Measurements from ENCODE around the gene DDHD1. TPM values are rescaled to one million over a fixed set of nuclear protein-coding genes. Genes with fewer than 3 reads are reported as not detected.

Gene DDHD1
- total RNA-seq, 1 experiment from 2014 or later, result 20.0 TPM

DNA sequence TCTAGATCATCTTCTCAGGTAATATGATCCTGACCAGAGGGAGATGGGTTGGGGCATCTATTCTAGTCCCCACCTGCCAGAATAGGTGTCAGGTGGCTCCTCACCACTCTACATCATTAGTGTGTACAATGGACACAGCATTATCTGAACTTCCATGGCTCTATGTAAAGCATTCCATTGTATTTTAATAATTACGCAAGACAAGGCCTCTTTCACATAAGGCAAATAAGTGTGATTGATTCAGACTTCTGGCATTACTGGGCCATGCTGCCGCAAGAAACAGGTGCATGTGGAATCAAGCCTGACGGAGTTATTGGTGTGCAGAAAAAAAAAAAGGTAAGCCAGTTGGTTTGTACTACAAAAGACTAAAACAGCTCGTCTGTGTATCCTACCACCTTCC lies 3.1 kb upstream of the DDHD1 start (continued):
- TF ChIP-seq TP53 (CRISPR knock-in tag; IDR thresholded peaks at IDR 0.05) (no peak), FOXJ3 (CRISPR knock-in tag; IDR thresholded peaks at IDR 0.05; ENCODE audit: borderline replicate concordance) (no peak), ZNF219 (CRISPR knock-in tag; IDR thresholded peaks at IDR 0.05; ENCODE audit: borderline replicate concordance) (no peak), ESRRA (CRISPR knock-in tag; IDR thresholded peaks at IDR 0.05; ENCODE audit: borderline replicate concordance) (no peak), ZNF263 (CRISPR knock-in tag; IDR thresholded peaks at IDR 0.05; ENCODE audit: low read depth) (no peak), FOXP1 (CRISPR knock-in tag; IDR thresholded peaks at IDR 0.05; ENCODE audit: borderline replicate concordance) (no peak), CREM (CRISPR knock-in tag; IDR thresholded peaks at IDR 0.05) (no peak), GTF2I (CRISPR knock-in tag; conservative IDR thresholded peaks at IDR 0.05) (no peak), NFE2L1 (CRISPR knock-in tag; IDR thresholded peaks at IDR 0.05) (no peak)

DNA sequence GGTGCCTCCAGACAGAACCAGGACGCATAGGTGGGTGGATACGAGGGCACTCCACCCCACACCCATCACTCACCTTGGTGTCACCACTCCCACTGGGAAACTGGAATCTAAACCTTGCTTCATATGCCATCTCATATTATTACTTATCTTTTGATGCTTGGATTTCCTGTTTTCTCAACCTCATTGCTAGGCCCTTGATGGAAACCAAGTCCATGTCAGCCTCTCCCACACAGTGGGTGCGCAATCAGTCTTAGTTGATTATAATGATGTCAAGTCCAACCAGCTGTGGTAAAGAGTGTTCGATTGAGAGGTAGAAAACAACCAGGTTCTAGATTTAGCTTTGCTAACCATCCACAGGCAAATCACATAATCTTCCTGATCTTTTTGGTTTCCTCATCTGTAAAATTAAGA lies 584 bp upstream of the DDHD1 start:
- no peak for ATAC-seq
- H3K36me3 Mint-ChIP-seq, result no peaks in the 10 kb centered on the region
- H3K27ac Mint-ChIP-seq, result peak overlapping the region; percentile 90
- no peak for DNase-seq (ENCODE audit: low spot score)
- H3K4me3 Mint-ChIP-seq, result peak overlapping the region; percentile 78
- ChIA-PET POLR2A (interaction anchor here (1.8 to 2.7 kb wide), 2 partner anchors 12 to 64 kb away, joined by 9 read pairs; no protein-coding TSS in a partner anchor), CTCF (interaction anchor here (2.4 kb wide), 1 partner anchor 27 kb away, joined by 10 read pairs; no protein-coding TSS in a partner anchor)
- H3K4me1 Mint-ChIP-seq, result peaks cover 31% of the 10 kb centered on the region
- TF ChIP-seq MAX (CRISPR knock-in tag; IDR thresholded peaks at IDR 0.05) (0 out of 2 replicates have a peak, but pooled peaks have one; percentile 44), ZBTB43 (CRISPR knock-in tag; IDR thresholded peaks at IDR 0.05) (no peak)
- peaks cover 10% of the 10 kb centered on the region for H3K27me3 Mint-ChIP-seq (ENCODE audit: low read depth)
- H3K9me3 Mint-ChIP-seq, result peaks cover 5% of the 10 kb centered on the region

- H3K9me3 Mint-ChIP-seq, result peaks cover 5% of the 10 kb centered on the region
- no peaks in the 10 kb centered on the region for H3K36me3 Mint-ChIP-seq
- no peak overlapping the region for H3K27ac Mint-ChIP-seq
- peak; percentile 35 for ATAC-seq
- H3K4me1 Mint-ChIP-seq, result peaks cover 31% of the 10 kb centered on the region
- peaks cover 10% of the 10 kb centered on the region for H3K27me3 Mint-ChIP-seq (ENCODE audit: low read depth)
- DNase-seq (ENCODE audit: low spot score), result peak; percentile 46
- peak overlapping the region; percentile 81 for H3K4me3 Mint-ChIP-seq
- ChIA-PET POLR2A (interaction anchor here (0.5 to 2.7 kb wide), 10 partner anchors 10 to 805 kb away, joined by 3 to 11 read pairs (median 4); no protein-coding TSS in a partner anchor), CTCF (interaction anchor here (1.0 to 3.8 kb wide), 7 partner anchors 10 to 154 kb away, joined by 3 to 20 read pairs (median 7); no protein-coding TSS in a partner anchor)
- TF ChIP-seq TEAD4 (CRISPR knock-in tag; IDR thresholded peaks at IDR 0.05), result no peak
- no peak for TF ChIP-seq JUN (CRISPR knock-in tag; IDR thresholded peaks at IDR 0.05)
- TF ChIP-seq, protein P1, sequence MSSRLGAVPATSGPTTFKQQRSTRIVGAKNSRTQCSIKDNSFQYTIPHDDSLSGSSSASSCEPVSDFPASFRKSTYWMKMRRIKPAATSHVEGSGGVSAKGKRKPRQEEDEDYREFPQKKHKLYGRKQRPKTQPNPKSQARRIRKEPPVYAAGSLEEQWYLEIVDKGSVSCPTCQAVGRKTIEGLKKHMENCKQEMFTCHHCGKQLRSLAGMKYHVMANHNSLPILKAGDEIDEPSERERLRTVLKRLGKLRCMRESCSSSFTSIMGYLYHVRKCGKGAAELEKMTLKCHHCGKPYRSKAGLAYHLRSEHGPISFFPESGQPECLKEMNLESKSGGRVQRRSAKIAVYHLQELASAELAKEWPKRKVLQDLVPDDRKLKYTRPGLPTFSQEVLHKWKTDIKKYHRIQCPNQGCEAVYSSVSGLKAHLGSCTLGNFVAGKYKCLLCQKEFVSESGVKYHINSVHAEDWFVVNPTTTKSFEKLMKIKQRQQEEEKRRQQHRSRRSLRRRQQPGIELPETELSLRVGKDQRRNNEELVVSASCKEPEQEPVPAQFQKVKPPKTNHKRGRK (CRISPR knock-in tag; IDR thresholded peaks at IDR 0.05; ENCODE audit: borderline replicate concordance), result no peak
- TF ChIP-seq ATF3 (CRISPR knock-in tag; conservative IDR thresholded peaks at IDR 0.05), result no peak
- no peak for TF ChIP-seq IRF2 (CRISPR knock-in tag; IDR thresholded peaks at IDR 0.05; ENCODE audit: borderline replicate concordance, low read depth)
- 0 out of 2 replicates have a peak, but pooled peaks have one; percentile 8 for TF ChIP-seq FOXK1 (CRISPR knock-in tag; IDR thresholded peaks at IDR 0.05)
- peak; percentile 8; the same call in 1 of the 2 replicates for TF ChIP-seq ZNF317 (CRISPR knock-in tag; IDR thresholded peaks at IDR 0.05; ENCODE audit: borderline replicate concordance, low read depth)
- TF ChIP-seq NFE2L1 (CRISPR knock-in tag; IDR thresholded peaks at IDR 0.05), result no peak
- no peak for TF ChIP-seq MAX (CRISPR knock-in tag; IDR thresholded peaks at IDR 0.05)
- no peak for TF ChIP-seq ZNF396 (CRISPR knock-in tag; IDR thresholded peaks at IDR 0.05; ENCODE audit: borderline replicate concordance)
- TF ChIP-seq, protein P2, sequence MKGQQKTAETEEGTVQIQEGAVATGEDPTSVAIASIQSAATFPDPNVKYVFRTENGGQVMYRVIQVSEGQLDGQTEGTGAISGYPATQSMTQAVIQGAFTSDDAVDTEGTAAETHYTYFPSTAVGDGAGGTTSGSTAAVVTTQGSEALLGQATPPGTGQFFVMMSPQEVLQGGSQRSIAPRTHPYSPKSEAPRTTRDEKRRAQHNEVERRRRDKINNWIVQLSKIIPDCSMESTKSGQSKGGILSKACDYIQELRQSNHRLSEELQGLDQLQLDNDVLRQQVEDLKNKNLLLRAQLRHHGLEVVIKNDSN (CRISPR knock-in tag; IDR thresholded peaks at IDR 0.05), result no peak
- no peak for TF ChIP-seq NR3C1 (CRISPR knock-in tag; conservative IDR thresholded peaks at IDR 0.05; ENCODE audit: low read depth)
- TF ChIP-seq, protein P3, sequence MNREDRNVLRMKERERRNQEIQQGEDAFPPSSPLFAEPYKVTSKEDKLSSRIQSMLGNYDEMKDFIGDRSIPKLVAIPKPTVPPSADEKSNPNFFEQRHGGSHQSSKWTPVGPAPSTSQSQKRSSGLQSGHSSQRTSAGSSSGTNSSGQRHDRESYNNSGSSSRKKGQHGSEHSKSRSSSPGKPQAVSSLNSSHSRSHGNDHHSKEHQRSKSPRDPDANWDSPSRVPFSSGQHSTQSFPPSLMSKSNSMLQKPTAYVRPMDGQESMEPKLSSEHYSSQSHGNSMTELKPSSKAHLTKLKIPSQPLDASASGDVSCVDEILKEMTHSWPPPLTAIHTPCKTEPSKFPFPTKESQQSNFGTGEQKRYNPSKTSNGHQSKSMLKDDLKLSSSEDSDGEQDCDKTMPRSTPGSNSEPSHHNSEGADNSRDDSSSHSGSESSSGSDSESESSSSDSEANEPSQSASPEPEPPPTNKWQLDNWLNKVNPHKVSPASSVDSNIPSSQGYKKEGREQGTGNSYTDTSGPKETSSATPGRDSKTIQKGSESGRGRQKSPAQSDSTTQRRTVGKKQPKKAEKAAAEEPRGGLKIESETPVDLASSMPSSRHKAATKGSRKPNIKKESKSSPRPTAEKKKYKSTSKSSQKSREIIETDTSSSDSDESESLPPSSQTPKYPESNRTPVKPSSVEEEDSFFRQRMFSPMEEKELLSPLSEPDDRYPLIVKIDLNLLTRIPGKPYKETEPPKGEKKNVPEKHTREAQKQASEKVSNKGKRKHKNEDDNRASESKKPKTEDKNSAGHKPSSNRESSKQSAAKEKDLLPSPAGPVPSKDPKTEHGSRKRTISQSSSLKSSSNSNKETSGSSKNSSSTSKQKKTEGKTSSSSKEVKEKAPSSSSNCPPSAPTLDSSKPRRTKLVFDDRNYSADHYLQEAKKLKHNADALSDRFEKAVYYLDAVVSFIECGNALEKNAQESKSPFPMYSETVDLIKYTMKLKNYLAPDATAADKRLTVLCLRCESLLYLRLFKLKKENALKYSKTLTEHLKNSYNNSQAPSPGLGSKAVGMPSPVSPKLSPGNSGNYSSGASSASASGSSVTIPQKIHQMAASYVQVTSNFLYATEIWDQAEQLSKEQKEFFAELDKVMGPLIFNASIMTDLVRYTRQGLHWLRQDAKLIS (CRISPR knock-in tag; IDR thresholded peaks at IDR 0.05; ENCODE audit: borderline replicate concordance), result no peak
Measured at GRCh38 chr14:53152184-53152886, 788 bp downstream of the DDHD1 start.
